Peyer's patch (tissue), 4 donors: ENCODE measurements around the gene RFPL1. TPM values are rescaled to one million over a fixed set of nuclear protein-coding genes. Genes with fewer than 3 reads are reported as not detected.

Source experiments
- DNase-seq, 3 donors: peaks; one replicate each; pipeline ENCODE4 v3.0.0-alpha.2; 2017 to 2019
- H3K27ac ChIP-seq, 4 donors: fragments of 200-600 bp; sonication (generic); one replicate each; pipeline ENCODE4 v1.5.1; 2016 to 2019
- H3K27me3 ChIP-seq, 2 donors: fragments of 200-600 bp; sonication (generic); one replicate each; pipeline ENCODE4 v1.5.1; 2019
- H3K36me3 ChIP-seq, 3 donors: fragments of 200-600 bp; sonication (generic); one replicate each; pipeline ENCODE4 v1.5.1; 2016 to 2019
- H3K4me1 ChIP-seq, 4 donors: fragments of 200-600 bp; sonication (generic); one replicate each; pipeline ENCODE4 v1.5.1; 2016 to 2019
- H3K4me3 ChIP-seq, 4 donors: fragments of 200-600 bp; sonication (generic); 1 replicate in 3 of 4; 2 replicates in 1 of 4; pipeline ENCODE4 v1.5.1; 2016 to 2019; ENCODE audit warnings: mild to moderate bottlenecking in 1 of 4
- H3K9me3 ChIP-seq, 4 donors: fragments of 200-600 bp; sonication (generic); one replicate each; pipeline ENCODE4 v1.5.1; 2016 to 2019; ENCODE audit warnings: mild to moderate bottlenecking in 1 of 4
- CTCF ChIP-seq, 6 experiments: fragments of 450-650 bp in 4 of 6; fragments of 200-600 bp in 2 of 6; sonication (generic) in 1 of 6; IDR thresholded peaks; one replicate each; pipeline ENCODE4 v1.5.1; 2017 to 2019; ENCODE audit warnings: antibody characterized with exemption in 6 of 6, mild to moderate bottlenecking in 3 of 6, moderate library complexity in 1 of 6
- POLR2A ChIP-seq, 2 donors: fragments of 450-650 bp; IDR thresholded peaks; one replicate each; pipeline ENCODE4 v1.5.1; 2017; ENCODE audit warnings: antibody characterized with exemption in 2 of 2, mild to moderate bottlenecking in 2 of 2, moderate library complexity in 2 of 2
- total RNA-seq, 4 donors: library from RNA; depleted of rRNA; stranded (reverse); fragments of >200 nt; gene quantifications; one replicate each; pipeline ENCODE4 v1.1.0, GENCODE V29; 2016

The RFPL1 gene
- total RNA-seq, 4 donors from 2014 or later, result not detected

DNA sequence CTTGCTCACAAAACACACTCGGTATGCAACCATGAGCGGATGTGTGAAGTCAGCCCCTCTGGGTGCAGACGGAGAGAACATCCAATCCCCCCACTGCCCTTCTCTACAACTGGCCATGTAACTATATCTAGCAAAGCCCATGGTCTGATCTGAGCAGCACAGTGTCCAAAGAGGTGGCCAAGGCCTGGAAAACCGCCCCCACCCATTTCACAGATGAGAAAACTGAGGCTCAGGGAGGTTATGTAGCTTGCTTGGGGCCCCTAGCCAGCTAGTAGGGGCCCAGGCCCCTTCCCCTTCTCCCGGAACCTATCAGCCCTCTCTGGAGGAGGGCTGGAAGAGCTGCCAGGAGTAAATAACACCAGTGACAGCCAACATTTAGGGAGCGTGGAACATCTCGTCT is 26.2 kb downstream of the RFPL1 start:
- peaks cover 0 to under 1% (median 0%) of the 10 kb centered on the region in 4 donors for H3K4me1 ChIP-seq
- H3K27me3 ChIP-seq, result no peaks in the 10 kb centered on the region
- no peaks in the 10 kb centered on the region for H3K9me3 ChIP-seq
- H3K27ac ChIP-seq, result no peak overlapping the region
- no peak overlapping the region for H3K4me3 ChIP-seq
- no peaks in the 10 kb centered on the region for H3K36me3 ChIP-seq
- DNase-seq, result no peak
- no peak for TF ChIP-seq CTCF (IDR thresholded peaks at IDR 0.05)
- TF ChIP-seq POLR2A (IDR thresholded peaks at IDR 0.05), result no peak

GRCh38 chr22:29469755-29470154 is 31.4 kb downstream of the RFPL1 start:
- Histone ChIP-seq H3K27me3 (no peaks in the 10 kb centered on the region), H3K27ac (no peak overlapping the region), H3K9me3 (no peaks in the 10 kb centered on the region), H3K4me1 (peaks cover 0 to 8% (median 0%) of the 10 kb centered on the region in 4 donors), H3K36me3 (no peaks in the 10 kb centered on the region), H3K4me3 (no peak overlapping the region)
- no peak for DNase-seq
- TF ChIP-seq CTCF (IDR thresholded peaks at IDR 0.05) (no peak), POLR2A (IDR thresholded peaks at IDR 0.05) (no peak)

- TF ChIP-seq CTCF (IDR thresholded peaks at IDR 0.05), result peak; percentile 61 to 84 (median 70)
- TF ChIP-seq POLR2A (IDR thresholded peaks at IDR 0.05), result no peak
- H3K4me3 ChIP-seq, result peak overlapping the region; percentile 17 to 52 (median 39)
- H3K27ac ChIP-seq, result no peak overlapping the region
- no peaks in the 10 kb centered on the region for H3K9me3 ChIP-seq
- H3K4me1 ChIP-seq, result peaks cover 0 to 8% (median 0%) of the 10 kb centered on the region in 4 donors
- H3K27me3 ChIP-seq, result no peaks in the 10 kb centered on the region
- H3K36me3 ChIP-seq, result no peaks in the 10 kb centered on the region
- DNase-seq, result peak; percentile 53 to 83 (median 76)
These were observed 31.9 kb downstream of the RFPL1 start for GRCh38 chr22:29470159-29470855.

DNA sequence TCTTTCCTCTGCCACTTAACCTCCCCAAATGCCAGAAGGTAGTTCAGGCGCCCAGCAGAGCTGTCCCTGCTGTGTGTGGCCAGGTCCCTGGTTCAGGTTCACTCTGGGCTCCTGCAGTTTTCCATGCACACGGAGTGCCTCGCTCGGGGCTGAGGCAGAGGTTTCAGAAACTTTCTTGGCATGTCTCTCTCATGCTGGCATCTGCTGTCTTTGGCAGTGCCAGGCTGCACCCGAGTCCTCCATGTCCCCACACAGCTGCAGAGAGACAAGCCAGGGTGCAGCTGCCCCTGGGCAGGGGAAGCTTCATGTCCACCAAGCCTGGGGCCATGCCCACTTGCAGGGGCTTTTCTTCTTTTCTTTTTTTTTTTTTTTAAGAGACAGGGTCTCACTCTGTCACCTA is 34.6 kb downstream of the RFPL1 start:
- TF ChIP-seq CTCF (IDR thresholded peaks at IDR 0.05) (no peak), POLR2A (IDR thresholded peaks at IDR 0.05) (no peak)

DNA sequence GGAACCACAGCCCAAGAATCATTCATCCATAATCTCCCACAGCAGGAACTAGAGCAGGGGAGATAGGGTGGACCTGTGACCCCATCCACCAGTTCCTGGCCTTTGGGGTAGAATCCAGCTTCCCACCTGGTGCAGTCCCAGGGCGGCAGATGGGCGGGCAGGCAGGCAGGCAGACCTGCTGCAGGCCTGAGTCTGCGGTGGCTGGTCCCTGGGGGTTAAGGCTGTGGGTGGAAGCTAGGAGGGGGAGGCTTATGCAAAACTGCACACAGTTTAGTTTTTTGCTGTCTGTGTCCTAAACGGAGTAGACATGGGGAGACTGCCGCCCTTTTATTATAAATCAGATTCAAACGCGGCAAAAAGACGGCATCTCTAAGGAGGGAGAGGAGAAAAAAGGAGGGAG is 37.2 kb downstream of the RFPL1 start:
- peak in 2 of 3 donors; percentile 67 to 70 for DNase-seq
- TF ChIP-seq CTCF (IDR thresholded peaks at IDR 0.05) (no peak), POLR2A (IDR thresholded peaks at IDR 0.05) (no peak)
- H3K9me3 ChIP-seq, result peaks cover 0 to 3% (median 0%) of the 10 kb centered on the region in 4 donors

More for the DNA sequence above, 34.6 kb downstream of the RFPL1 start:
- no peaks in the 10 kb centered on the region for H3K9me3 ChIP-seq
- no peak overlapping the region for H3K4me3 ChIP-seq
- H3K27ac ChIP-seq, result no peak overlapping the region
- H3K36me3 ChIP-seq, result no peaks in the 10 kb centered on the region
- no peak for DNase-seq
- H3K4me1 ChIP-seq, result peaks cover 0 to 8% (median 2%) of the 10 kb centered on the region in 4 donors
- H3K27me3 ChIP-seq, result no peaks in the 10 kb centered on the region

More for the DNA sequence above, 37.2 kb downstream of the RFPL1 start:
- Histone ChIP-seq H3K27me3 (peaks cover 0 to 15% of the 10 kb centered on the region in 2 donors), H3K4me1 (peaks cover 0 to 10% (median 4%) of the 10 kb centered on the region in 4 donors), H3K4me3 (no peak overlapping the region), H3K36me3 (no peaks in the 10 kb centered on the region), H3K27ac (no peak overlapping the region)
